Dermis lymphatic vessel endothelial cell (primary cell): Measurements from ENCODE around the gene ATRN. TPM values are rescaled to one million over a fixed set of nuclear protein-coding genes. Genes with fewer than 3 reads are reported as not detected.

Source experiments
- total RNA-seq: library from RNA; depleted of rRNA; stranded (reverse); fragments of >200 nt; gene quantifications from 2 replicates; pipeline ENCODE4 v1.2.1, GENCODE V29; 2014

Gene ATRN
- total RNA-seq = 37.3 and 47.4 TPM in 2 replicates

DNA sequence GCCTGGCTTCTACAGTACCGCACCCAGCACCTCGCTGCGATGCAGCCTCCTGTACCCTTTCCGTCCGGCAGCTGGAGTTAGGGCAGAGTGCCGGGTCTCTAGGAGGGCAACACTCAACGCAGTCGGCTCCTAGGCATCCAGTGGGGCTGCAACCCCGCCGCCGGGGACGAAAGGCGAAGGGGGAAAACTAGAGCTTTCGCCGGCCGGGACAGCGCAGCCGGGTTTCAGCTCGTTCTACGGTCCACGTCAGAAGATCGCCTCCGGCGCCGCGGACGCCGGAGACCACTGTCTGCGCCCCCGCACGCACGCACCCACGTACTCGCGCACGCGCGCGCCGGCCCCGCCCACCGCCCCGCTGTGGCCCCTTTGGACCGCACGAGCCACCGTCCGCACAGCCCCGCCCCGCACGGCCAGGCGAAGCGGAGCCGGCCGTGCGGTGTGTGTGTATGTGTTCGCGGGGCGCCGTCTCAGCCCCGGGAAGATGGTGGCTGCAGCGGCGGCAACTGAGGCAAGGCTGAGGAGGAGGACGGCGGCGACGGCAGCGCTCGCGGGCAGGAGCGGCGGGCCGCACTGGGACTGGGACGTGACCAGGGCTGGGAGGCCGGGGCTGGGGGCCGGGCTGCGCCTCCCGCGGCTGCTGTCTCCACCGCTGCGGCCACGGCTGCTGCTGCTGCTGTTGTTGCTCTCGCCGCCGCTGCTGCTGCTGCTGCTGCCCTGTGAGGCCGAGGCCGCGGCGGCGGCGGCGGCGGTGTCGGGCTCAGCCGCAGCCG lies at the start of gene ATRN:
Gene ATRN, plus strand, starts transcription at position 392 of the 770 bp plus-strand sequence. Its CDS starts 90 bp downstream, at position 482.

GRCh38 chr20:3663031-3663701 lies 192.3 kb downstream of the ATRN start, which contains the start of gene GFRA4:
TSS of gene GFRA4 (minus strand) at chr20:3663399. CDS start at chr20:3663399, 0 bp downstream.

DNA sequence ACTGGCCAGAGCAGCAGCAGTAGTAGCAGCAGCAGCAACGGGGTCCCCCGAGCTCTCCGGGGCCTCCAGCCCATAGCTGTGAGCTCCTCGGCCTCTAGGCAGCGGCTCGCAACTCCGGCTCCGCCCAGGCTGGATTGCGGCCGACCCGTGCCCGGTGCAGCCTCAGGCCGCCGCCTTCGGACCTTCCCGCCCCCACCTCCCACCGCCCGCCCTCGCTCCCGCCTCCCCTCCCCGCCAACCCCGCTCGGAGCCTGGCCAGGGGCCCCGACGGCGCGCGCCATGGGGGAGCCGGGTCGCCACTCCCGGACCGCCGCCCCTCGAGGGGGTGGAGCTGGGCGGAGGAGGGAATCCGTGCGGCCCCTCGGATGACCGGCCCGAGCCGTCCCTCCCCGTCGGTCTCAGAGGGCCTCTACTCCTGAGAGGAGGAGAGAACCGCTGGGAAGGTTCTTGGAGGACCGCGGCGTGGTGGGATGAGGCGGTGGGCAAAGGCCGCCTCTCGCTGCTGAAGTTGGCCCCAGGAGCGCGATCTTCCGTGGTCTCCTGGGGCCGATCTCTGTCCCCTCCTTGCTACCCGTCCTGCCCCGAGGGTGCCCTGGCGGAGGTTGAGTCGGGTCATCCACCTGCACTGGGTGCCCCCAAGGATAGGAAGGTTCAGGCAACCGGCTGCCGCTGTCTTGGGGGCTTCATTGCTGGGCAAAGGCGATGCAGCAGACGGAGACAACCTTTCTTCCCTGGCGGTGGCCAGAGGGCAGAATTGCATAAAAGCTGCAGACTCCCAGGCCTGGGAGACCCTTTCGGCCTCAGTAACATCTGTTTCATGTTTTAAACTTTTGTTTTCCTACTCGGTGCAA lies 211.3 kb downstream of the ATRN start, which contains the start of gene ADAM33:
Gene ADAM33, minus strand, starts transcription at position 80 of the 851 bp plus-strand sequence. Its CDS starts 6 bp downstream, at position 74.

Other genes starting within 250 kb of the ATRN start
- gene SLC4A11, start 231.8 kb upstream of the ATRN start, total RNA-seq = 7.8 and 8.9 TPM in 2 replicates
- 13.0 and 13.4 TPM in 2 replicates for gene DNAAF9, start 63.3 kb upstream of the ATRN start, total RNA-seq
- gene GFRA4, start 192.4 kb downstream of the ATRN start, total RNA-seq = not detected in 2 replicates
- 0.09 and 0.11 TPM in 2 replicates for gene ADAM33, start 211.0 kb downstream of the ATRN start, total RNA-seq
- gene SIGLEC1, start 241.6 kb downstream of the ATRN start, total RNA-seq = not detected in 2 replicates